Neural progenitor cell (in vitro differentiated cells): ENCODE data around the gene PAQR5.

Experiments used
- CTCF ChIP-seq: fragments of 200-600 bp; sonication (generic); IDR thresholded peaks from 2 replicates; pipeline ENCODE4 v1.5.1; 2017; ENCODE audit warnings: antibody characterized with exemption, mild to moderate bottlenecking
- EZH2 ChIP-seq: fragments of 200-600 bp; sonication (generic); IDR thresholded peaks from 2 replicates; pipeline ENCODE4 v1.6.1; 2017; ENCODE audit warnings: antibody characterized with exemption, mild to moderate bottlenecking, moderate library complexity
- EZH2phosphoT487 ChIP-seq: fragments of 200-600 bp; sonication (generic); IDR thresholded peaks from 2 replicates; pipeline ENCODE4 v1.6.1; 2017; ENCODE audit warnings: antibody characterized with exemption

GRCh38 chr15:69303337-69304181 is 4.8 kb downstream of the PAQR5 start:
- TF ChIP-seq EZH2: no peak
- peak; percentile 48 for TF ChIP-seq CTCF
- no peak for TF ChIP-seq EZH2phosphoT487
